Breast epithelium (tissue), 4 donors: Measurements from ENCODE around the gene MALRD1. TPM values are rescaled to one million over a fixed set of nuclear protein-coding genes. Genes with fewer than 3 reads are reported as not detected.

Experiments used
- DNase-seq, 2 donors: peaks; one replicate each; pipeline ENCODE4 v3.0.0-alpha.2; 2019; ENCODE audit warnings: low spot score in 2 of 2
- H3K27ac ChIP-seq, 2 donors: fragments of 200-600 bp; sonication (generic) in 1 of 2; one replicate each; pipeline ENCODE4 v1.5.1; 2016 to 2019; ENCODE audit warnings: mild to moderate bottlenecking in 1 of 2
- H3K27me3 ChIP-seq, 2 donors: fragments of 200-600 bp; sonication (generic) in 1 of 2; one replicate each; pipeline versions ENCODE4 v1.5.1 to v1.6.0; 2017 to 2019; ENCODE audit warnings: control low read depth in 1 of 2, mild to moderate bottlenecking in 1 of 2
- H3K36me3 ChIP-seq: fragments of 200-600 bp; one replicate; pipeline ENCODE4 v1.5.1; 2019
- H3K4me1 ChIP-seq, 2 donors: fragments of 200-600 bp; sonication (generic); one replicate each; pipeline ENCODE4 v1.5.1; 2016 to 2019; ENCODE audit warnings: control low read depth in 1 of 2
- H3K4me3 ChIP-seq, 3 donors: fragments of 200-600 bp; sonication (generic); 1 replicate in 2 of 3; 2 replicates in 1 of 3; pipeline ENCODE4 v1.5.1; 2016 to 2019; ENCODE audit warnings: mild to moderate bottlenecking in 3 of 3, moderate library complexity in 2 of 3
- H3K9me3 ChIP-seq, 2 donors: fragments of 200-600 bp; sonication (generic) in 1 of 2; one replicate each; pipeline ENCODE4 v1.5.1; 2016 to 2019; ENCODE audit warnings: control low read depth in 1 of 2
- CTCF ChIP-seq, 3 donors: fragments of 450-650 bp; IDR thresholded peaks; one replicate each; pipeline ENCODE4 v1.5.1; 2016 to 2017; ENCODE audit warnings: antibody characterized with exemption in 3 of 3, mild to moderate bottlenecking in 3 of 3, moderate library complexity in 3 of 3
- POLR2A ChIP-seq: fragments of 450-650 bp; IDR thresholded peaks from one replicate; pipeline ENCODE4 v1.6.1; 2016; ENCODE audit warnings: antibody characterized with exemption, mild to moderate bottlenecking, moderate library complexity
- POLR2AphosphoS5 ChIP-seq, 3 donors: sonication (generic); formaldehyde crosslinking; IDR thresholded peaks; one replicate each; pipeline ENCODE4 v1.6.1; 2017; ENCODE audit warnings: antibody characterized with exemption in 3 of 3
- intact Hi-C: fragments of 100-400 bp; cut with DNase I; formaldehyde crosslinking; loops from one replicate; pipeline ENCODE4 v1.15.1; 2023; ENCODE audit warnings: low total_unique reads
- total RNA-seq, 3 donors: library from RNA; depleted of rRNA; stranded (reverse); fragments of >200 nt; gene quantifications; one replicate each; pipeline ENCODE4 v1.1.0, GENCODE V29; 2016

The MALRD1 gene
- total RNA-seq, 3 donors from 2014 or later: 0.96 to 8.6 (median 2.6) TPM

- H3K27me3 ChIP-seq: no peaks in the 10 kb centered on the region
- no peaks in the 10 kb centered on the region for H3K36me3 ChIP-seq
- DNase-seq: no peak
- H3K4me1 ChIP-seq: no peaks in the 10 kb centered on the region
- intact Hi-C loops: no loop called here
- H3K9me3 ChIP-seq: no peaks in the 10 kb centered on the region
- H3K27ac ChIP-seq: no peak overlapping the region
- H3K4me3 ChIP-seq: no peak overlapping the region
- no peak for TF ChIP-seq POLR2A
- TF ChIP-seq CTCF (IDR thresholded peaks at IDR 0.05): no peak
- no peak for TF ChIP-seq POLR2AphosphoS5 (IDR thresholded peaks at IDR 0.05)
These were observed 70.6 kb downstream of the MALRD1 start for GRCh38 chr10:19119191-19119590.

DNA sequence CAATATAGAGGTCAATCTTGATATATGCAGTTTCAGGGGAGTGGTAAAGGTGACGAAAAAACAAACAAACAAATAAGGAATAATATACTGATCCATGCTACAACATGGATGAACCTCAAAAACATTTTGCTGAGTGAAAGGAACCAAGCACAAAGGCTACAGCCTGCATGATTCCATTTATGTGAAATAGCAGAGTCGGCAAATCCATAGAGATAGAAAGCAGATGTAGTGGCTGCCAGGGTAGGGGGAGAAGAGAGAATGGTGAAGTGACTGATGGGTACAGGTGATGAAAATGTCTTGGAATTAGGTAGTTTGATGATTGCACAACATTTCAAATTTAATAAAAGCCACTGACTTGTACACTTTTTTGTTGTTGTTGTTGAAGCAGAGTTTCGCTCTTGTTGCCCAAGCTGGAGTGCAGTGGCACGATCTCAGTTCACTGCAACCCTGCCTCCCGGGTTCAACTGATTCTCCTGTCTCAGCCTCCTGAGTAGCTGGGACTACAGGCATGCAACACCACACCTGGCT, 71.8 kb downstream of the MALRD1 start:
- no peaks in the 10 kb centered on the region for H3K4me1 ChIP-seq
- DNase-seq: no peak
- TF ChIP-seq POLR2AphosphoS5 (IDR thresholded peaks at IDR 0.05) (no peak), POLR2A (no peak), CTCF (IDR thresholded peaks at IDR 0.05) (no peak)
- no peaks in the 10 kb centered on the region for H3K27me3 ChIP-seq
- no peak overlapping the region for H3K27ac ChIP-seq
- H3K36me3 ChIP-seq: no peaks in the 10 kb centered on the region
- intact Hi-C loops: no loop called here
- H3K9me3 ChIP-seq: no peaks in the 10 kb centered on the region
- no peak overlapping the region for H3K4me3 ChIP-seq

- H3K27ac ChIP-seq: no peak overlapping the region
- intact Hi-C loops: no loop called here
- TF ChIP-seq POLR2AphosphoS5 (IDR thresholded peaks at IDR 0.05): no peak
- TF ChIP-seq CTCF (IDR thresholded peaks at IDR 0.05): no peak
- TF ChIP-seq POLR2A: no peak
- H3K27me3 ChIP-seq: no peaks in the 10 kb centered on the region
- H3K36me3 ChIP-seq: no peaks in the 10 kb centered on the region
- H3K9me3 ChIP-seq: no peaks in the 10 kb centered on the region
- no peaks in the 10 kb centered on the region for H3K4me1 ChIP-seq
- DNase-seq: no peak
- H3K4me3 ChIP-seq: no peak overlapping the region
These were observed 85.4 kb downstream of the MALRD1 start for GRCh38 chr10:19133992-19134391.

- Histone ChIP-seq H3K4me1 (no peaks in the 10 kb centered on the region), H3K9me3 (no peaks in the 10 kb centered on the region), H3K27me3 (no peaks in the 10 kb centered on the region), H3K36me3 (no peaks in the 10 kb centered on the region), H3K4me3 (no peak overlapping the region), H3K27ac (no peak overlapping the region)
- TF ChIP-seq POLR2A: no peak
- TF ChIP-seq CTCF (IDR thresholded peaks at IDR 0.05): no peak
- TF ChIP-seq POLR2AphosphoS5 (IDR thresholded peaks at IDR 0.05): no peak
- intact Hi-C loops: no loop called here
- DNase-seq: no peak
These were observed 94.4 kb downstream of the MALRD1 start for GRCh38 chr10:19142967-19143366.

DNA sequence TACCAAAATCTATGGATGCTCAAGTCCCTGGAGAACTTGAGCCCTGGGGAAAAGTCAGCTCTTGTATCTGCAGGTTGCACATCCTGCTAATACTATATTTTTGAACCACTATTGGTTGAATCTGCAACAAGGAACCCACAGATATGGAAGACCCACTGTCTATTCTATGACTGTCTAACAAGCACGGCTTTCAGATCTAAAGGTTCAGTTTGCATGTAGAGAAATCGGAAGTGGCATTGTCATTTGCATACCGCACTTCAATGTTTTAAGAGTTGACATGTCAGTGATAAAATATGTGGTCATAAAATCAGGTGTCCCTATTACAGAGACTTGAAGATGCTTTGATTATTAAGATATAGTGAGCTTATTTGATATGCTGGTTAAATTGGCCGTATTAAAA, 95.6 kb downstream of the MALRD1 start:
- TF ChIP-seq CTCF (IDR thresholded peaks at IDR 0.05) (no peak), POLR2A (no peak)
- Histone ChIP-seq H3K9me3 (no peaks in the 10 kb centered on the region), H3K4me1 (no peaks in the 10 kb centered on the region), H3K27ac (no peak overlapping the region), H3K36me3 (no peaks in the 10 kb centered on the region), H3K4me3 (no peak overlapping the region), H3K27me3 (no peaks in the 10 kb centered on the region)
- intact Hi-C loops: no loop called here
- no peak for DNase-seq
